ENCODE results near the gene UGT1A6.
"Not testable (repeated sequence)": the region's sequence is repeated elsewhere in the genome, so short reads cannot be mapped to it uniquely, and the experiment has no call there.

The UGT1A6 gene

GRCh38 chr2:233736868-233737653 lies 44.4 kb downstream of the UGT1A6 start:
- not testable (repeated sequence) for DNase-seq

GRCh38 chr2:233740870-233741269 lies 48.2 kb downstream of the UGT1A6 start:
- DNase-seq = no peak

- DNase-seq = no peak
Measured at GRCh38 chr2:233743464-233744259, 51.0 kb downstream of the UGT1A6 start.

- DNase-seq = no peak
Measured at GRCh38 chr2:233745073-233745755, 52.5 kb downstream of the UGT1A6 start.

- DNase-seq = not testable (repeated sequence)
Measured at GRCh38 chr2:233745838-233746237, 53.1 kb downstream of the UGT1A6 start.

- no peak for DNase-seq
Measured at GRCh38 chr2:233746475-233747282, 54.0 kb downstream of the UGT1A6 start.

GRCh38 chr2:233747283-233747544 lies 54.5 kb downstream of the UGT1A6 start:
- DNase-seq = no peak

- DNase-seq = not testable (repeated sequence)
Measured at GRCh38 chr2:233750689-233751088, 58.0 kb downstream of the UGT1A6 start.

- not testable (repeated sequence) for DNase-seq
Measured at GRCh38 chr2:233751212-233752009, 58.7 kb downstream of the UGT1A6 start.

- DNase-seq = no peak
Measured at GRCh38 chr2:233754872-233755611, 62.4 kb downstream of the UGT1A6 start.

GRCh38 chr2:233756429-233757081 lies 63.9 kb downstream of the UGT1A6 start:
- no peak for DNase-seq

- no peak for DNase-seq
Measured at GRCh38 chr2:233758141-233758540, 65.5 kb downstream of the UGT1A6 start.

- no peak for DNase-seq
Measured at GRCh38 chr2:233758849-233759248, 66.2 kb downstream of the UGT1A6 start.

- DNase-seq = no peak
Measured at GRCh38 chr2:233760043-233760442, 67.4 kb downstream of the UGT1A6 start, which contains the start of gene UGT1A1. TSS of gene UGT1A1 (plus strand) at chr2:233760270. CDS start at chr2:233760288, 18 bp downstream.

- DNase-seq = no peak
Measured at GRCh38 chr2:233761040-233761769, 68.5 kb downstream of the UGT1A6 start.

GRCh38 chr2:233764264-233764663 lies 71.6 kb downstream of the UGT1A6 start:
- no peak for DNase-seq

GRCh38 chr2:233764761-233765160 lies 72.1 kb downstream of the UGT1A6 start:
- DNase-seq = no peak

- DNase-seq = no peak
Measured at GRCh38 chr2:233766416-233766815, 73.7 kb downstream of the UGT1A6 start.

- DNase-seq = no peak
Measured at GRCh38 chr2:233768076-233768475, 75.4 kb downstream of the UGT1A6 start.

- no peak for DNase-seq
Measured at GRCh38 chr2:233769260-233769659, 76.6 kb downstream of the UGT1A6 start.

Data from activated naive CD4-positive, alpha-beta T cell treated with Interleukin-2 at 50 U/mL for 16 hours (primary cell).